MCF 10A (cell line): ENCODE data around the gene FGD4. TPM values are rescaled to one million over a fixed set of nuclear protein-coding genes. Genes with fewer than 3 reads are reported as not detected.

Experiments used
- BruUV-seq: library from RNA; stranded (reverse); fragments of 400-500 nt; replicated peaks from 2 replicates; lab custom pipeline; 2021; lab: Mats Ljungman, UMichigan
- CTCF ChIA-PET: fragments of 300-600 bp; sonication (Branson Sonifier 250); formaldehyde crosslinking; extraction: SDS; loops from one replicate; lab custom pipeline; 2021; ENCODE audit warnings: antibody characterized with exemption, inconsistent platforms; lab: Yijun Ruan, JAX
- POLR2A ChIA-PET: fragments of 300-600, 350-650 bp; sonication (Branson Sonifier 250); formaldehyde crosslinking; extraction: SDS; loops from one replicate; lab custom pipeline; 2020; ENCODE audit warnings: antibody characterized with exemption, inconsistent platforms; lab: Yijun Ruan, JAX
- DNase-seq: peaks from one replicate; pipeline ENCODE4 v3.0.0-alpha.2; 2018; ENCODE audit not compliant: unreplicated experiment
- H3K27ac Mint-ChIP-seq: one replicate; pipeline ENCODE4 v1.8.0; 2022; ENCODE audit warnings: mild to moderate bottlenecking, low read depth, mixed read lengths; ENCODE audit not compliant: unreplicated experiment
- H3K27me3 Mint-ChIP-seq: one replicate; pipeline ENCODE4 v1.8.0; 2022; ENCODE audit warnings: mixed read lengths; ENCODE audit not compliant: insufficient read depth, unreplicated experiment
- H3K36me3 Mint-ChIP-seq: one replicate; pipeline ENCODE4 v1.8.0; 2022; ENCODE audit warnings: mild to moderate bottlenecking, moderate library complexity, mixed read lengths; ENCODE audit not compliant: insufficient read depth, unreplicated experiment
- H3K4me1 Mint-ChIP-seq: one replicate; pipeline ENCODE4 v1.8.0; 2022; ENCODE audit warnings: mixed read lengths; ENCODE audit not compliant: insufficient read depth, unreplicated experiment
- H3K4me3 Mint-ChIP-seq: one replicate; pipeline ENCODE4 v1.8.0; 2022; ENCODE audit warnings: mild to moderate bottlenecking, moderate library complexity, mixed read lengths; ENCODE audit not compliant: unreplicated experiment
- H3K9me3 Mint-ChIP-seq: one replicate; pipeline ENCODE4 v1.8.0; 2022; ENCODE audit warnings: mixed read lengths; ENCODE audit not compliant: unreplicated experiment
- CTCF ChIP-seq: fragments of 200-600 bp; IDR thresholded peaks from one replicate; pipeline ENCODE4 v1.8.0; 2022; ENCODE audit warnings: antibody characterized with exemption, mild to moderate bottlenecking; ENCODE audit not compliant: unreplicated experiment
- intact Hi-C: fragments of 100-400 bp; cut with micrococcal nuclease; formaldehyde crosslinking; loops from 2 replicates; pipeline ENCODE4 v1.14.1; 2022
- total RNA-seq: library from RNA; stranded (reverse); gene quantifications from 2 replicates; pipeline ENCODE4 v1.2.3, GENCODE V29; 2022

Gene FGD4
- total RNA-seq, 1 experiment from 2014 or later: 34.7 TPM

GRCh38 chr12:32400866-32401265 is 1.5 kb downstream of the FGD4 start:
- no peaks in the 10 kb centered on the region for H3K9me3 Mint-ChIP-seq
- POLR2A ChIA-PET: interaction anchor here (0.5 to 4.0 kb wide), 30 partner anchors 8 to 1592 kb away, joined by 3 to 63 read pairs (median 4); partner anchors contain the start of genes DNM1L and YARS2
- CTCF ChIA-PET: interaction anchor here (0.6 to 3.2 kb wide), 11 partner anchors 23 to 1162 kb away, joined by 3 to 15 read pairs (median 3); no protein-coding TSS in a partner anchor
- BruUV-seq: no TSS peak
- intact Hi-C loops: loop anchor here (1.0 kb wide), 1 partner anchor 53 kb away; no protein-coding TSS in a partner anchor
- H3K27me3 Mint-ChIP-seq: no peaks in the 10 kb centered on the region
- H3K4me3 Mint-ChIP-seq: peak overlapping the region; percentile 79
- H3K36me3 Mint-ChIP-seq: peaks cover 33% of the 10 kb centered on the region
- H3K27ac Mint-ChIP-seq: peak overlapping the region; percentile 92
- DNase-seq: no peak
- no peak for TF ChIP-seq CTCF
- peaks cover 19% of the 10 kb centered on the region for H3K4me1 Mint-ChIP-seq

- H3K27ac Mint-ChIP-seq: no peak overlapping the region
- H3K4me1 Mint-ChIP-seq: peaks cover 20% of the 10 kb centered on the region
- no TSS peak for BruUV-seq
- no peaks in the 10 kb centered on the region for H3K9me3 Mint-ChIP-seq
- H3K27me3 Mint-ChIP-seq: no peaks in the 10 kb centered on the region
- H3K36me3 Mint-ChIP-seq: peaks cover 33% of the 10 kb centered on the region
- no peak for DNase-seq
- no peak for TF ChIP-seq CTCF
- peak overlapping the region; percentile 79 for H3K4me3 Mint-ChIP-seq
- ChIA-PET CTCF (interaction anchor here (0.5 to 3.2 kb wide), 4 partner anchors 35 to 1827 kb away, joined by 3 to 15 read pairs (median 4); no protein-coding TSS in a partner anchor), POLR2A (interaction anchor here (0.6 to 3.7 kb wide), 3 partner anchors 34 to 203 kb away, joined by 3 to 63 read pairs (median 19); no protein-coding TSS in a partner anchor)
- intact Hi-C loops: no loop called here
Observed at GRCh38 chr12:32402170-32402569, 2.8 kb downstream of the FGD4 start.

- intact Hi-C loops: no loop called here
- DNase-seq: peak; percentile 36
- CTCF ChIA-PET: interaction anchor here (0.5 to 3.2 kb wide), 6 partner anchors 28 to 750 kb away, joined by 3 to 15 read pairs (median 3); no protein-coding TSS in a partner anchor
- Mint-ChIP-seq H3K4me1 (peaks cover 26% of the 10 kb centered on the region), H3K9me3 (no peaks in the 10 kb centered on the region), H3K4me3 (peak overlapping the region; percentile 79), H3K27me3 (no peaks in the 10 kb centered on the region), H3K36me3 (peaks cover 41% of the 10 kb centered on the region), H3K27ac (peak overlapping the region; percentile 13)
- BruUV-seq: TSS peak; percentile 0
- TF ChIP-seq CTCF: no peak
- POLR2A ChIA-PET: interaction anchor here (1.1 to 1.6 kb wide), 4 partner anchors 17 to 352 kb away, joined by 3 to 4 read pairs (median 3); no protein-coding TSS in a partner anchor
Observed at GRCh38 chr12:32402946-32403345, 3.6 kb downstream of the FGD4 start.

GRCh38 chr12:32407795-32408194 is 8.4 kb downstream of the FGD4 start:
- ChIA-PET CTCF (interaction anchor here (0.6 to 1.3 kb wide), 4 partner anchors 15 to 47 kb away, joined by 3 to 5 read pairs (median 4); no protein-coding TSS in a partner anchor), POLR2A (interaction anchor here (0.9 to 1.1 kb wide), 2 partner anchors 9 kb away, joined by 4 to 6 read pairs; partner anchors contain the start of gene FGD4)
- H3K27ac Mint-ChIP-seq: no peak overlapping the region
- no peak overlapping the region for H3K4me3 Mint-ChIP-seq
- H3K36me3 Mint-ChIP-seq: peaks cover 60% of the 10 kb centered on the region
- DNase-seq: no peak
- no TSS peak for BruUV-seq
- no peaks in the 10 kb centered on the region for H3K27me3 Mint-ChIP-seq
- no peaks in the 10 kb centered on the region for H3K9me3 Mint-ChIP-seq
- intact Hi-C loops: no loop called here
- TF ChIP-seq CTCF: no peak
- H3K4me1 Mint-ChIP-seq: peaks cover 35% of the 10 kb centered on the region
